Measurements from ENCODE around the gene ROCK2.

DNA sequence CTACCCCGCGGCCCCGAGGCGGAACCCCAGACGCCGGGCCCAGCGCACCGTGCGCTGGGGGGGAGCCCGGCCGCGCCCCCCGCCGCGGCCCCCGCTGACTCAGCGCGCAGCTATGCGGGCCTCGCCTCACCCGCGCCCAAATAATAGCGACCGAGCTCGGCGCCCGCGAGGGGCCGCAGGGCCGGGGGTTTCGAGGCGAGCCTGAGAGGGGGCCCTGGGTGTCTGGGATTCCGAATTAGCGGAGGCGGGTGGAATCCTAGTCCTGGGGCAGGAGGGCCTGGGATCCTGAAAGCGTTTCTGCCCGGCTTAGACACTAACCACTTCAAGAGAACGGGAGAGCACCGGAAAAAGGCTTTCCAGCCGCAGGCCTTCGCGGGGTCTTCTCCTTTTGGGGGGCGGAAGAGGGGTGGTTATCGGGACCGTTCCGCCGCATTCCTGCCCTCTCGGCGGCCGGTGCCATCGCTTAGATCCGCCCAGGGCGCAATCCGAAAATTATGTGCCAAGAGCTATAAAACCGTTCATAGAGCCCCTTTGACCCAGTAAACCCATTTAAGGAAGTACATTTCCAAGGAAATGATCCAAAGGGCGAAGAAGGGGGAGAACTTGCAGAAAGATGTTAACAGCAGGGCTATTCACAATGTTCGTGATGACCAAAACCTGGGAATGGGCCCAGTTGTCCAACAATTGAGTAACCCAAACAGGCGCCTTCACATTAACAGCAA lies 681 bp upstream of the ROCK2 start:
- TF ChIP-seq CTCF (IDR thresholded peaks at IDR 0.05) (no peak), NRF1 (IDR thresholded peaks at IDR 0.05; ENCODE audit: low read depth, low read length) (no peak), NFIC (IDR thresholded peaks at IDR 0.05; ENCODE audit: borderline replicate concordance) (no peak), POLR2AphosphoS5 (IDR thresholded peaks at IDR 0.05; ENCODE audit: low read depth, low read length) (no peak; the same call in 1 of the 2 replicates), FOXJ3 (CRISPR knock-in tag; IDR thresholded peaks at IDR 0.05) (no peak), EP300 (IDR thresholded peaks at IDR 0.05; ENCODE audit: borderline replicate concordance in 1 of 2, low read depth in 1 of 2, low read length in 1 of 2) (no peak), RAD21 (IDR thresholded peaks at IDR 0.05; ENCODE audit: low read length) (peak; percentile 16; the same call in 1 of the 2 replicates), MXI1 (IDR thresholded peaks at IDR 0.05; ENCODE audit: low read depth, low read length) (0 out of 2 replicates have a peak, but pooled peaks have one; percentile 10), TAF1 (IDR thresholded peaks at IDR 0.05; ENCODE audit: borderline replicate concordance, low read depth, low read length) (no peak; the same call in 1 of the 2 replicates)
- TF ChIP-seq, protein P1, sequence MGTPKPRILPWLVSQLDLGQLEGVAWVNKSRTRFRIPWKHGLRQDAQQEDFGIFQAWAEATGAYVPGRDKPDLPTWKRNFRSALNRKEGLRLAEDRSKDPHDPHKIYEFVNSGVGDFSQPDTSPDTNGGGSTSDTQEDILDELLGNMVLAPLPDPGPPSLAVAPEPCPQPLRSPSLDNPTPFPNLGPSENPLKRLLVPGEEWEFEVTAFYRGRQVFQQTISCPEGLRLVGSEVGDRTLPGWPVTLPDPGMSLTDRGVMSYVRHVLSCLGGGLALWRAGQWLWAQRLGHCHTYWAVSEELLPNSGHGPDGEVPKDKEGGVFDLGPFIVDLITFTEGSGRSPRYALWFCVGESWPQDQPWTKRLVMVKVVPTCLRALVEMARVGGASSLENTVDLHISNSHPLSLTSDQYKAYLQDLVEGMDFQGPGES (IDR thresholded peaks at IDR 0.05; ENCODE audit: low read depth, low read length) = no peak
- TF ChIP-seq, protein P2, sequence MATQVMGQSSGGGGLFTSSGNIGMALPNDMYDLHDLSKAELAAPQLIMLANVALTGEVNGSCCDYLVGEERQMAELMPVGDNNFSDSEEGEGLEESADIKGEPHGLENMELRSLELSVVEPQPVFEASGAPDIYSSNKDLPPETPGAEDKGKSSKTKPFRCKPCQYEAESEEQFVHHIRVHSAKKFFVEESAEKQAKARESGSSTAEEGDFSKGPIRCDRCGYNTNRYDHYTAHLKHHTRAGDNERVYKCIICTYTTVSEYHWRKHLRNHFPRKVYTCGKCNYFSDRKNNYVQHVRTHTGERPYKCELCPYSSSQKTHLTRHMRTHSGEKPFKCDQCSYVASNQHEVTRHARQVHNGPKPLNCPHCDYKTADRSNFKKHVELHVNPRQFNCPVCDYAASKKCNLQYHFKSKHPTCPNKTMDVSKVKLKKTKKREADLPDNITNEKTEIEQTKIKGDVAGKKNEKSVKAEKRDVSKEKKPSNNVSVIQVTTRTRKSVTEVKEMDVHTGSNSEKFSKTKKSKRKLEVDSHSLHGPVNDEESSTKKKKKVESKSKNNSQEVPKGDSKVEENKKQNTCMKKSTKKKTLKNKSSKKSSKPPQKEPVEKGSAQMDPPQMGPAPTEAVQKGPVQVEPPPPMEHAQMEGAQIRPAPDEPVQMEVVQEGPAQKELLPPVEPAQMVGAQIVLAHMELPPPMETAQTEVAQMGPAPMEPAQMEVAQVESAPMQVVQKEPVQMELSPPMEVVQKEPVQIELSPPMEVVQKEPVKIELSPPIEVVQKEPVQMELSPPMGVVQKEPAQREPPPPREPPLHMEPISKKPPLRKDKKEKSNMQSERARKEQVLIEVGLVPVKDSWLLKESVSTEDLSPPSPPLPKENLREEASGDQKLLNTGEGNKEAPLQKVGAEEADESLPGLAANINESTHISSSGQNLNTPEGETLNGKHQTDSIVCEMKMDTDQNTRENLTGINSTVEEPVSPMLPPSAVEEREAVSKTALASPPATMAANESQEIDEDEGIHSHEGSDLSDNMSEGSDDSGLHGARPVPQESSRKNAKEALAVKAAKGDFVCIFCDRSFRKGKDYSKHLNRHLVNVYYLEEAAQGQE (IDR thresholded peaks at IDR 0.05; ENCODE audit: low read depth, low read length) = 0 out of 2 replicates have a peak, but pooled peaks have one; percentile 8
- TF ChIP-seq, protein P3, sequence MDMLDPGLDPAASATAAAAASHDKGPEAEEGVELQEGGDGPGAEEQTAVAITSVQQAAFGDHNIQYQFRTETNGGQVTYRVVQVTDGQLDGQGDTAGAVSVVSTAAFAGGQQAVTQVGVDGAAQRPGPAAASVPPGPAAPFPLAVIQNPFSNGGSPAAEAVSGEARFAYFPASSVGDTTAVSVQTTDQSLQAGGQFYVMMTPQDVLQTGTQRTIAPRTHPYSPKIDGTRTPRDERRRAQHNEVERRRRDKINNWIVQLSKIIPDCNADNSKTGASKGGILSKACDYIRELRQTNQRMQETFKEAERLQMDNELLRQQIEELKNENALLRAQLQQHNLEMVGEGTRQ (IDR thresholded peaks at IDR 0.05; ENCODE audit: borderline replicate concordance, low read depth, low read length) = no peak

Data from SK-N-SH (cell line).